IMR-90 (cell line): ENCODE measurements around the gene QSER1.

Experiments used
- RAD21 ChIP-seq: IDR thresholded peaks from 2 replicates; pipeline ENCODE4 v1.6.1; 2012; ENCODE audit warnings: low read length, improper control_type of control experiment
- TF ChIP-seq, protein P1 (sequence below): fragments of 150-350 bp; IDR thresholded peaks from 2 replicates; pipeline ENCODE4 v1.6.1; 2017; ENCODE audit warnings: mild to moderate bottlenecking, antibody characterized with exemption, low read length, low read depth
- TF ChIP-seq, protein P2 (sequence below): conservative IDR thresholded peaks from 2 replicates; pipeline ENCODE4 v1.5.1; 2012; ENCODE audit warnings: mild to moderate bottlenecking, low read depth, low read length, improper control_type of control experiment
- TF ChIP-seq, protein P3 (sequence below): fragments of 150-350 bp; IDR thresholded peaks from 2 replicates; pipeline ENCODE4 v1.6.1; 2016; ENCODE audit warnings: low read depth, mild to moderate bottlenecking, low read length, moderate library complexity, borderline replicate concordance

DNA sequence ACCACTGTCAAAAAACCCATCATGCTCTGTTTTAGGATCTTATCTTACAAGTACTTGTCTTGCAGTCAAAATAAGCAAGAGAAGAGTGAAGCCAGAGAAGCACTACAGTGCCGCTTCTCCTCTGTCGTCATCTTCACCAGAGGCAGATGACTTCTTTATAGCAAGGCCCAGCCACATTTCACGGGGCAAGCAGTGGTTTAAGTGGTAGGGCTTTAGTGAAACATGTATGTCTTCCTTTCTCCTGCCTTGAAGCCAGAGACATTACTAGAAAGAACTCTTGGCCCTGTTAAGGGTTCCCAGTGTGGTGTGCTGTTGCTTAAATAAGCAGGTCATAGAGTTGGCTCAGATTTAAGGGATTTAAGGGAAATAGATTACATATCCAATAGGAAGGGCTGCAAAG, 80.2 kb downstream of the QSER1 start:
- TF ChIP-seq, protein P1, sequence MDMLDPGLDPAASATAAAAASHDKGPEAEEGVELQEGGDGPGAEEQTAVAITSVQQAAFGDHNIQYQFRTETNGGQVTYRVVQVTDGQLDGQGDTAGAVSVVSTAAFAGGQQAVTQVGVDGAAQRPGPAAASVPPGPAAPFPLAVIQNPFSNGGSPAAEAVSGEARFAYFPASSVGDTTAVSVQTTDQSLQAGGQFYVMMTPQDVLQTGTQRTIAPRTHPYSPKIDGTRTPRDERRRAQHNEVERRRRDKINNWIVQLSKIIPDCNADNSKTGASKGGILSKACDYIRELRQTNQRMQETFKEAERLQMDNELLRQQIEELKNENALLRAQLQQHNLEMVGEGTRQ, result no peak
- TF ChIP-seq, protein P2, sequence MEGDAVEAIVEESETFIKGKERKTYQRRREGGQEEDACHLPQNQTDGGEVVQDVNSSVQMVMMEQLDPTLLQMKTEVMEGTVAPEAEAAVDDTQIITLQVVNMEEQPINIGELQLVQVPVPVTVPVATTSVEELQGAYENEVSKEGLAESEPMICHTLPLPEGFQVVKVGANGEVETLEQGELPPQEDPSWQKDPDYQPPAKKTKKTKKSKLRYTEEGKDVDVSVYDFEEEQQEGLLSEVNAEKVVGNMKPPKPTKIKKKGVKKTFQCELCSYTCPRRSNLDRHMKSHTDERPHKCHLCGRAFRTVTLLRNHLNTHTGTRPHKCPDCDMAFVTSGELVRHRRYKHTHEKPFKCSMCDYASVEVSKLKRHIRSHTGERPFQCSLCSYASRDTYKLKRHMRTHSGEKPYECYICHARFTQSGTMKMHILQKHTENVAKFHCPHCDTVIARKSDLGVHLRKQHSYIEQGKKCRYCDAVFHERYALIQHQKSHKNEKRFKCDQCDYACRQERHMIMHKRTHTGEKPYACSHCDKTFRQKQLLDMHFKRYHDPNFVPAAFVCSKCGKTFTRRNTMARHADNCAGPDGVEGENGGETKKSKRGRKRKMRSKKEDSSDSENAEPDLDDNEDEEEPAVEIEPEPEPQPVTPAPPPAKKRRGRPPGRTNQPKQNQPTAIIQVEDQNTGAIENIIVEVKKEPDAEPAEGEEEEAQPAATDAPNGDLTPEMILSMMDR, result no peak
- no peak for TF ChIP-seq RAD21
- TF ChIP-seq, protein P3, sequence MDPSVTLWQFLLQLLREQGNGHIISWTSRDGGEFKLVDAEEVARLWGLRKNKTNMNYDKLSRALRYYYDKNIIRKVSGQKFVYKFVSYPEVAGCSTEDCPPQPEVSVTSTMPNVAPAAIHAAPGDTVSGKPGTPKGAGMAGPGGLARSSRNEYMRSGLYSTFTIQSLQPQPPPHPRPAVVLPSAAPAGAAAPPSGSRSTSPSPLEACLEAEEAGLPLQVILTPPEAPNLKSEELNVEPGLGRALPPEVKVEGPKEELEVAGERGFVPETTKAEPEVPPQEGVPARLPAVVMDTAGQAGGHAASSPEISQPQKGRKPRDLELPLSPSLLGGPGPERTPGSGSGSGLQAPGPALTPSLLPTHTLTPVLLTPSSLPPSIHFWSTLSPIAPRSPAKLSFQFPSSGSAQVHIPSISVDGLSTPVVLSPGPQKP, result no peak
